HG02763 (cell line): ENCODE results near the gene FAM151B.
"Not testable (repeated sequence)": the region's sequence is repeated elsewhere in the genome, so short reads cannot be mapped to it uniquely, and the experiment has no call there.

Source experiments
- ATAC-seq: cut with Tn5 transposase; IDR thresholded peaks from one replicate; pipeline ENCODE4 v1.9.1; 2021; ENCODE audit warnings: mild to moderate bottlenecking, moderate library complexity; ENCODE audit not compliant: unreplicated experiment

Gene FAM151B, protein sequence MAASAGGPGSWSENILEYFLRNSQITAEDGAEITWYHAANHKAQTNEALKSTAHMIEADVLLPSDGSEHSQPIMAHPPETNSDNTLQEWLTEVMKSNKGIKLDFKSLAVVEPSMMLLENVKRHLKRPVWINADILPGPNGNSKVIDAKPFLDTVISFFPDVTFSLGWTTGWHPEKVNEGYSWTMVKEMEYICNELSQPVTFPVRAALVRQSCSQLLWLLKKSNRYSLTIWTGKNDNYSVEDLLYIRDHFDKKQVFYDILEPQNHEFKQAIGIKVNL

DNA sequence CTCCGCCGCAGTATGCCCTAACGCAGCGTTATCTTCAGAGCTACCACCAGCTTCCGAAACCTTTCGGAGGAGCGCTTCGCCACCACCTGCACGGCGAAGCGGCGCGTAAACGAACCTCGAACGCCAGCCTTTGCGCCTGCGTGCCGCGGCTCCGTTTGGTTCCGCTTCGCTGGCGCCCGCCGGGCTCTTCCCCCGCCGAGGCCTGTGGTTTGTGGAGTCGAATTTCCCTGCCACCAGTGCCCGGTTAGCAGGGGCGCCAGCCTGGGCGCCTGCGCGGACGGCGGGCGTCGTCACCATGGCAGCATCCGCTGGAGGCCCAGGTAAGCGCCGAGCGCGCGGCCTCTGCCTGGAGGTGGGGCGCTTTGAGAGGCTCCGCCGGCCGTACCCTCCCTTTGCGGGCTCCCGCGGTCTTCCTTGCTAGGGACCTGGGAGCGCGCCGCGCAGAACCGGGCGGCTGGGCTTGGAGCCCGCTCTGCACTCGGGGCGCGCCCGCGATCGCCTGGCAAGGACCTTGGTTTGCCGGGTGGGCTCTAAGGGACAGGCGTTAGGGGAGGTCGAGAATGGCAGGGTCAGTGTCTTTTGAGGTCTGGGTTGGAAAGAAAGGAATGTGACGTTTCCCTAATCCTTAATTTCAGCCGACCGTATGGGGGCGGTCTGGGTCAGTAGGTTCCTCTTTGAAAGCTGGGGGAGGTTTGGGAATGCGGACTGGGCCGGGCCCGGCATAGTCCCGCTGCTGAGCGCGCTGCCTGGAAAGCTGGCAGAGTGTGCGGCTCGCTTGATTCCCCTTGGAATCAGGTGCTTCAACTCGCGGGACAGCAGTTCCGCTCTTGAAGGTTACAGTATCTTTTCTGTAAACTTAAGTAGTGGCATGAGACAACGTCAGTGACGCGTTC is at the start of gene FAM151B:
TSS of gene FAM151B (plus strand) at position 272 of the 893 bp plus-strand sequence. CDS start at position 296, 24 bp downstream.
- peak; percentile 89 for ATAC-seq

DNA sequence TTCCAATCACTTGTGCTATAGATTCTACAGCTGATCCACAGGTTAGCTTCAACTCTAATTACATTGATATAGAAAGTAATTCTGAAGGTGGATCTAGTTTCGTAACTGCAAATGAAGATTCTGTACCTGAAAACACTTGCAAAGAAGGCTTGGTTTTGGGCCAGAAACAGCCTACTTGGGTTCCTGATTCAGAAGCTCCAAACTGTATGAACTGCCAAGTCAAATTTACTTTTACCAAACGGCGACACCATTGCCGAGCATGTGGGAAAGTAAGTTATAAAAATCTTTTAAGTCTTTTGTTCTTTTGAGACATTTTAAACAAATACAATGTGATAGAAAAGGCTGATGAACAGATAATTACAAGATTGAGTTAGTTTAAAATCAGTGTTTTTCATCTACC is 49.2 kb upstream of the FAM151B start:
- ATAC-seq, result no peak

DNA sequence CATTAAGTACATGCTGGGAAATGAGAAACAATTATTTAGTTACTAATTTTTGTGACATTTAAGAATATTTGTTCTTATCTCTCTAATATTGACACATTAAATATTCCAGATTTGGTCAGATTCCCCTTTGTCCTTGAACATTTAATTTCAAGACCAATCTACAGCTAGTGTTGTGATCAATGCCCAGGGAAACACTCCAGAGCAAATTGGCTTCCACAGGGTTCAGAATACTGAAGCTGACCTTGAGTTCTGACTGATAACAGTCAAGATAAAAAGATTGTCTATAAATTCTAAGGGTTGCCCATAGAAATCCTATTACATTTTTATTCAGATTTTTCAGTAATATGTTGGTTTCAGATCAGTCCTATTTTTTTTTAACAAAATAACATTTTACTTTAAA is 48.7 kb upstream of the FAM151B start:
- no peak for ATAC-seq

DNA sequence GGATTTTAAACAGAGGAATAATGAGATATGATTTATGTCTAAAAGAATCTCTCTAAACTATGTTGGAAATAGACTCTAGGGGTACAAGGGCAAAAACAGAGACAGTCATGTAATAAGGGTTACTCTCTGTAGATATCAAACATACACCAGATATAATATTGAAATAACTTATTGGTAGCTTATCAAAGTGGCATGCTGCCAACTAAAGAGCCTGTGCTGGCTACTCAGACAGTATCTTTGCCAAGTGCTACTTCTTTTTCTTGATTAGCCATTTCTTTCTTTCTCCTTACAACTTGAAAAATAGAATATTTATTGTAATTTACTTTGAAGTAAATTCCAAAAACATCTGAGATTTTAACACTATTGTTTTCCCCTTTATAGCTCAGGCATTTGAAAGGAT is 45.2 kb upstream of the FAM151B start:
- no peak for ATAC-seq

DNA sequence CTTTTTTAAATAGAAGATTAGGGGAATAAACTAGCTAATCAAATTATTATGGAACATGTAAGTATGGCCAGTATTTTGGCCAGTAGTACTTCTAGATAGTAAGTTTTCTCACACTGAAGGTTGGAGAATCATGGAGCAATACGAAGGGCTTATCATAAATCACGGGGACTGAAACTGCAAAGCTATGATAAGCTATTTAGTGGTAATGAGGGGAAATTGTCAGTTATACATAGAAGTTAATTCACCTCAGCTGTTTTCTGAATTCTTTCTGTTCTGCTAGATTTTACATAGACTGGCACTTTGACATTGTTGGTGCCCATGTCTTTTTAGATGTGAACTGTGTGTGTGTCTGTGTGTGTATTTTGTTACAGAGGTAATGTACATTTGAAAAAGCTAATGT is 34.5 kb upstream of the FAM151B start:
- no peak for ATAC-seq

DNA sequence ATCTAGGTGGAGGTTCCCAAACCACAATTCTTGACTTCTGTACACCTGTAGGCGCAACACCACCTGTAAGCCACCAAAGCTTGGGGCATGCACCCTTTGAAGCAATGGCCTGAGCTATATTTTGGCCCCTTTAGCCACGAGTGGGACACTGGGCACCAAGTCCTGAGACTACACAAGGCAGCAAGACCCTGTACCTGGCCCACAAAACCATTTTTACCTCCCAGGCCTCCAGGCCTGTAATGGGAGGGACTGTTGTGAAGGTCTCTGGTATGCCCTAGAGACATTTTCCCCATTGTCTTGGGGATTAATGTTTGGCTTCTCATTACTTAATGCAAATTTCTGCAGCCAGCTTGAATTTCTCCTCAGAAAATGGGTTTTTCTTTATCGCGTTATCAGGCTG is 24.6 kb upstream of the FAM151B start:
- no peak for ATAC-seq

DNA sequence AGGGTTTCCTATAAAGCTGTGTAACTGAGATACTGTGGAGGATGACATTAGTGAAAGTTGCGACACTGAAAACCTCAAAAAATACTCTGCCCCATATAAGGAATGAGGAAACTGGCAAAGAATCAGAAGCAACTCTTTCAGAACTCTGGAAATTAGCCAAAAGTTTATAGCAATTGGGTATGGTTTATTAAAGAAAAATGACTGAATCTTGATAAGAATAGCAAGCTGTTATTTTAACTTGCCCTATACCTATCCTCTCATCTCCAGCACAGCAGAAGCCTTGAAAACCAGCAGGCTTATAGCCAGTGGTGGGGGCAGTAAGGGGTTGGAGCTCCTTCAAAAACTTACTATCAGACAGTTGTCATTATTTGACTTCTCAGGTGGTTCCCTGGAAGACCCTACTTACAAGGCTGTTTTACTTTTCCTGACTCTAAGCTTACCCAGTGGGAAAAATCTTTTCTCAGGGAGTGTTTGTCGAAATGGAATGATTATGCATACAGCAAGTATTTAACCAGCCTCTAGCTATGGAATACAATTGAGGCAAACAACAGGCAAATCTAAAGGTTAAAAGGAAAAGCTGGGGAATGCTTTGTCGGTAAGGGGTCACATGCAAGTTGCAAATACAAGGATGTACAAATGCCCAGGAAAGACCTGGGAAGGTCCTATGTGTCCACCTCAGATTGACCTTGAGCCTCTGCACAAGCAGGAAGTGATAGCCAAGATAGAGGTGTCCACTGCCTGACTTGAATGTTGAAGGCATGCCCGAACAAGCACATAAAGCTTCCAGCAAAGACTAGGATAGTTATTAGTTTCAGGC is 21.0 kb upstream of the FAM151B start:
- no peak for ATAC-seq

DNA sequence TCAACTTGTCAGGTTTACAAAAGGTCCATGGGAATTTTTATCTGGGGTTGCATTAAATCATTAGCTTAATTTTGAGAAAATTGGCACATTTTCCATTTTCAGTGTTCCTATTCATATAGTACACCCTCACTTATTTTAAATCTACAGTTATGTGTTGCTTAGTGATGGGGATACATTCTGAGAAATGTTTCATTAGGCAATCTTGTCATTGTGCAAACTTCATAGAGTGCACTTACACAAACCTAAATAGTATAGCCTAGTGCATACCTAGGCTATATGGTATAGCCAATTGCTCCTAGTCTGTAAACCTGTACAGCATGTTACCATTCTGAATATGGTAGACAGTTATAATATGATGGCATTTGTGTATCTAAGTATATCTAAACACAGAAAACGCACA is 19.8 kb upstream of the FAM151B start:
- ATAC-seq, result no peak

DNA sequence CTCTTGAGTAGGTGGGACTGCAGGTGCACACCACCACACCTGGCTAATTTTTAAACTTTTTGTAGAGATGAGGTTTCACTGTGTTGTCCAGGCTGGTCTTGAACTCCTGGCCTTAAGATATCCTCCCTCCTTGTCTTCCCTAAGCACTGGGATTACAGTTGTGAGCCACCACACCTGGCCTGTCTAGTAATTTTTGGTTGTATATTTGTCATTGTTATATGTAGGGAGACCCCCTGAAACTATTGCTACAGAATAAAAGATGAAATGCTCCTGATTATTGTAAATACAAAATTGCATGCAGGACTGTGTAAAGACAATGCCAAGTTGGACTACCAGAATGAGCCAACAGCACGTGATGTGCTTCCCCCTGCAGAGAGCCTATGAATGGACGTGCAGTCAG is 17.3 kb upstream of the FAM151B start:
- not testable (repeated sequence) for ATAC-seq

DNA sequence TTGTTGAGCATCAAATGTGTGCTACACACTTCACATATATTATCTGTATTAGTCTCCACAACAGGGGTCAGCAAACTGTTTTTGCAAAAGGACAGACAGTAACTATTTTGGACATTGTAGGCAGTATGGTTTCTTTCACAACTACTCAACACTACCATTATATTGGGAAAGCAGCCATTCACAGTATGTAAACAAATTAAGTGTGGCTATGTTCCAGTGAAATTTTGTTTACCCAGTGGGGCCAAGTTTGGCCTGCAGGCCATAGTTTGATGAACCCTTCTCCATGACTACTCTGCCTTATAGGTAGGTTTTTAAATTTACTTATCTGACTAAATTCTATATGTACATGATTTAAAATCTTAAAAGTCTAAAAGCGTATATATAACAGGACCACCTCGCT is 13.0 kb upstream of the FAM151B start:
- no peak for ATAC-seq

DNA sequence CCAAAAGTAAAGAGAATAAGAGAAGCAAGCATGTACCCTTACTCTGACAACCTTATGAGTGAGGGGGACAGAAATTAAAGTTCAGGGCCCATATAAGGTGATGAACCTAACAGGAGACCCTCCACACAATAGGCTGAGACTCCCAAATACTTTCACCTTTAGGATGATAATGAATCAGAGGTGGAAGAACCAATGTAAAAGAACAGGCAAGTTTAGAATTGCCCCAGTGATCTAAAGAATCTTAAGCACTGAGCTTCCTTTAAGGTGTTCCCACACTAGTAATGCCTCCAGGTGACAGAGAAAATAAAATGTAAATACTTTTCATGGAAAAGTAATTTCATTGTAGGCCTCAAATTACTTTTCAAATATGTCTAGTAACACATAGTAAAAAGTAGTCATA is 8.2 kb upstream of the FAM151B start:
- no peak for ATAC-seq

DNA sequence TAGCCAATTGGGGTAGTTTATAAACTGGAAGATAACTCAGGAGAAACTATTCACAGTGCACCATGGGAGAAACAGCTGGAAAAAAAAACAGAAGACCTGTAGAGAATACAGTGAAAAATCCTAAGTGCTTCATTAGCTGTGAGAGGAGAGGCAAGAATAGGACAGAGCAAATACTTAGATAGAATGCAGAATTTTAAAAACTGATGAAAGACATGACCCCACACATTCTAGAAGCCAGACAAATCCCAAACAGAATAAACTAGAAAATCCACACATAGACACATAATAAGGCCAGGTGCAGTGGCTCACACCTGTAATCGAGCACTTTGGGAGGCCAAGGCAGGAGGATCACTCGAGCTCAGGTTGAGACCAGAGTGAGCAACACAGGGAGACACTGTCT is 7.5 kb upstream of the FAM151B start:
- no peak for ATAC-seq

DNA sequence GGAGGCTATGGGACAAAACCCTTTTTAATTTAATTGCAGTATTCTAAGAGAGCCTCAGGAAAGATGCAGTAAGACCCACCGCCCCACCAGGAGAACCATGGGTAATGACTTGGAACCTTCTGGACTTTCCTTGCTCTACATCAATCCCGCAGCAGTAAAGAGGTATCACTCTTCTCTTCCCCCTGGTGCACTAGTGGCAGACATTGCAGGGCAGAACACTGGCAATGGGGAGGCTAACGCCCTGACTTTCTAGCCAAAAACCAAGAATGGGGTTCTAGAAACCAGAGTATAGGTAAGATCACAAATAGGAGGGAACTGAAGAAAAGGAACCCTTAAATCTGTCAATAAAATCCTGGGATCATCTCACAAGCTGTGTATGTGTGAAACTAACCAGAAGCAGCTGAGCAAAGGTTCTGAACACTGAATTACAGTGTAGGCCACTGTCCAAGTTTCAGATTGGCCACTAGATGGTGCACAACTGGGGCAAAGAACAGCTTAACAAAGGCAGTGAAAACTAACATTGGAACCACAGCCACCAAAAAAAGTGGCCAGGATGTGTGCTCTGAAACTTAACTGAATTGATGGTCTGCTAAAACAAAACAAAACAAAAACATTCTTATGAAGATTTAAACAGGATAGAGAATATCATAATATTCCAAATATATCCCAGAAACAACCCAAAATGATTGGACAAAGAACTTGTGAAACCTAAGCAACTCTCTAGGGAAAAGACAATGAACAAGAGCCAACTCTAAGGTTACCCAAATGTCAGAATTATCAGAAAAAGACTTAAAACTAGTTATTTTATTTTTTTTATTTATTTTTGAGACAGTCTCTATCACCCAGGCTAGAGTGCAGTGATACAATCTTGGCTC is 6.6 kb upstream of the FAM151B start:
- peak; percentile 60 for ATAC-seq

DNA sequence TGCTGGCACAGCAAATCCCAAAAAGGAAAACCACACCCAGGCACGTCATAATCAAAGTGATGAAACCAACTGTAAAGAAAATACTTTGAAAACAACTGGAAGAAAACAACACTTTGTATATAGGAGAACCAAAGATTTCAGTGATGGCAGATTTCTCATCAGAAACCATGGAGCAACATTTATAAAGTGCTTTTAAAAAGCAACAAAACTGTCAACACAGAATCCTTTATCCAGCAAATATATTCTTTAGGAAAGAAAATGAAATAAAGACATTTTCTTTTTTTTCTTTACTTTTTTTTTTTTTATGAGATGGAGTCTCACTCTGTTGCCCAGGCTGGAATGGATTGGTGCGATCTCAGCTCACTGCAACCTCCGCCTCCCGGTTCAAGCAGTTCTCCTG is 5.3 kb upstream of the FAM151B start:
- ATAC-seq, result no peak

DNA sequence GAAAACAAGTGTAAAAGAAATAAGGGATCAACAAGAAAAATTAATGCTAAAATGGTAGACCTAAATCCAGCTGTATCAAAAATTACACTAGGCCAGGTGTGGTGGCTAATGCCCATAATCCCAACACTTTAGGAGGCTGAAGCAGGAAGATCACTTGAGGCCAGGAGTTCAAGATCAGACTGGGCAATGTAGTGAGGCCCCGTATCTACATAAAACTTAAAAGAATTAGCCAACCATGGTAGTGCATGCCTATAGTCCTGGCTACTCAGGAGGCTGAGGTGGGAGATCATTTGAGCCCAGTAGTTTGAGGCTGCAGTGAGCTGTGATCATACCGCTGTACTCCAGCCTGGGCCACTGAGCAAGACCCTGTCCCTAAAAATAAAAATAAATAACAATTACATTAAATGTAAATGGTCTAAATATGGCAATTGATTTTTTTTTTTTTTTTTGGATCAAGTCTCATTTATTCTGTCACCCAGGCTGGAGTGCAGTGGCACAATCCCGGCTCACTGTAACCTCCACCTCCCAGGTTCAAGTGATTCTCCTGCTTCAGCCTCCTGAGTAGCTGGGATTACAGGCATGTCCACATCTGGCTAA is 4.2 kb upstream of the FAM151B start:
- ATAC-seq, result no peak

DNA sequence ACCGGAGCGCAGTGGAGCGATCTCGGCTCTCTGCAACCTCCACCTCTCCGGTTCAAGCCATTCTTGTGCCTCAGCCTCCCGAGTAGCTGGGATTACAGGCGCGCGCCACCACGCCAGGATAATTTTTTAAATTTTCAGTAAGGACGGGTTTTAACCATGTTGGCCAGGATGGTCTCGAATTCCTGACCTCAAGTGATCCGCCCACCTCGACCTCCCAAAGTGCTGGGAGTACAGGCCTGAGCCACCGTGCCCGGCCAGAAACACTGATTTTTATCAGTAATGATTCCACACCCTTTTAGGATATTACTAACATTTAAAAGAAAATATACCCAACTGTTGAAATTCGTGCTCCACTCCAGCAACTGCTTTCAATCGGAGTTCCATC is 464 bp upstream of the FAM151B start:
- ATAC-seq, result no peak

DNA sequence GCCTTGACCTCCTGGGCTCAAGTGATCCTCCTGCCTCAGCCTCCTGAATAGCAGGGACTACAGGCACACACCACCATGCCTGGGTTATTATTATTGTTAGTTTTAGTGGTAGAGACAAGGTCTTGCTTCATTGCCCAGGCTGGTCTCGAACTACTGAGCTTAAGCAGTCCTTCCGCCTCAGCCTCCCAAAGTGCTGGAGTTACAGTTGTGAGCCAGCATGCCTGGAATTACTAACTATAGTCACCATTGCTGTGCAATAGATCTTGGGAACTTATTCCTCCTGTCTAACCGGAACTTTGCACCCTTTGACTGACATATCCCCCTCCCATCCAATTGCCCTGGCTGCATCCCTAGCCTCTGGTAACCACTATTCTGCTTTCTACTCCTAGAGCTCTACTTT is 3.4 kb downstream of the FAM151B start:
- no peak for ATAC-seq

DNA sequence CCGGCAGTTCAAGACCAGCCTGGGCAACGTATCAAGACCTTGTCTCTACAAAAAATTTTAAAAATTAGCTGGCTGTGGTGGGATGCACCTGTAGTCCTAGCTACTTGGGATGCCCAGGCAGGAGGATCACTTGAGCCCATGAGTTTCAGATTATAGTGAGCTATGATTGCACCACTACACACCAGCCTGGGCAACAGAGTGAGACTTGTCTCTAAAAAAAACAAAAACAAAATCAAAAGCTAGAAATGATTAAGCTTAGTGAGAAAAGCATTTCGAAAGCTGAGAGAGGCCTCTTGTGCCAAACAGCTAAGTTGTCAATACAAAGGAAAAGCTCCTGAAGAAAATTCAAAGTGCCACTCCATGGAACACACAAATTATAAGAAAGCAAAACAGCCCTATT is 4.8 kb downstream of the FAM151B start:
- no peak for ATAC-seq

DNA sequence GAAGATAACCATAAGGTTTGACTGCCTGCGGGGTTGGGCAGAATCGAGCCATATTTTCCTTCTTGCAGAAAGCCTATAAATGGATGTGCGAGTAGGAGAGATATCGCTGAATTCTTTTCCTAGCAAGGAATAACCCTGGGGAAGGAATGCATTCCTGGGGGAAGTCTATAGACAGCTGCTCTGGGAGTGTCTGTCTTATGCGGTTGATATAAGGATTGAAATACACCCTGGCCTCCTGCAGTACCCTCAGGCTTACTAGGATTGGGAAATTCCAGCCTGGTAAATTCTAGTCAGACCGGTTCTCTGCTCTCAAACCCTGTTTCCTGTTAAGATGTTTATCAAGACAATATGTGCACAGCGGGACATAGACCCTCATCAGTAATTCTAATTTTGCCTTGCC is 5.5 kb downstream of the FAM151B start:
- ATAC-seq, result not testable (repeated sequence)

DNA sequence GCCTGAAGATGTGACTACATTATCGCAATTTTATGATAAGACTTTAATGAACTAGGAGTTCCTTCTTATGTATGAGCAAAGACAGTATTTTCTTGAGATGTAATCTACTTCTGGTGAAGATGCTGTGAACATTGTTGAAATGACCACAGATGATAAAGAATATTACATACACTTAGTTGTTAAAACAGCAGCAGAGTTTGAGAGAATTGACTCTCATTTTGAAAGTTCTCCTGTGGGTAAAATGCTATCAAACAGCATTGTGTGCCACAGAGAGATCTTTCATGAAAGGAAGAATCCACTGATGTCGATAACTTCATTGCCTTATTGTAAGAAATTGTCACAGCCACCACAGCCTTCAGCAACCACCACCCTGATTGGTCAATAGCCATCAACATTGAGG is 8.0 kb downstream of the FAM151B start:
- no peak for ATAC-seq
